GM12892 (cell line): ENCODE results near the gene TUBA8.

Experiments
- POLR2A ChIP-seq: IDR thresholded peaks from 2 replicates; pipeline ENCODE4 v1.6.1; 2011; ENCODE audit warnings: low read depth, low read length, control low read depth
- POLR2AphosphoS5 ChIP-seq: IDR thresholded peaks from 2 replicates; pipeline ENCODE4 v1.6.1; 2011; ENCODE audit warnings: low read depth, low read length, control low read depth
- TAF1 ChIP-seq: IDR thresholded peaks from 2 replicates; pipeline ENCODE4 v1.6.1; 2011; ENCODE audit warnings: low read depth, mild to moderate bottlenecking, control low read depth, low read length, borderline replicate concordance

- TF ChIP-seq POLR2AphosphoS5 (no peak), POLR2A (no peak), TAF1 (no peak)
These were observed 2.4 kb upstream of the TUBA8 start for GRCh38 chr22:18108187-18108586.
